Measurements from ENCODE around the gene STC2. TPM values are rescaled to one million over a fixed set of nuclear protein-coding genes. Genes with fewer than 3 reads are reported as not detected.

Gene STC2
- total RNA-seq, 4 donors from 2014 or later = 72.4 to 130 (median 78.1) TPM

- intact Hi-C loops (cut with DNase I) = no loop called here
- Histone ChIP-seq H3K4me3 (peak overlapping the region in 1 of 4 donors; percentile 3), H3K36me3 (no peaks in the 10 kb centered on the region), H3K9me3 (peaks cover 0 to 9% (median 4%) of the 10 kb centered on the region in 4 donors), H3K27me3 (no peaks in the 10 kb centered on the region), H3K4me1 (peaks cover 15 to 39% (median 34%) of the 10 kb centered on the region in 4 donors), H3K27ac (replicated peaks in 1 of 4) (peak overlapping the region; percentile 78 to 80 (median 80))
- TF ChIP-seq POLR2AphosphoS5 (IDR thresholded peaks at IDR 0.05) (no peak), POLR2A (IDR thresholded peaks at IDR 0.05; ENCODE audit: low read depth) (no peak), CTCF (IDR thresholded peaks at IDR 0.05) (no peak), EP300 (IDR thresholded peaks at IDR 0.05) (no peak)
- no peak for DNase-seq (ENCODE audit: extremely low spot score)
- 75% methylated on average over 5 of the region's 8 CpGs for WGBS
Observed at GRCh38 chr5:173310218-173310769, 17.9 kb downstream of the STC2 start.

GRCh38 chr5:173309731-173310130 is 18.5 kb downstream of the STC2 start:
- H3K27me3 ChIP-seq = no peaks in the 10 kb centered on the region
- no peak for TF ChIP-seq POLR2A (IDR thresholded peaks at IDR 0.05; ENCODE audit: low read depth)
- TF ChIP-seq EP300 (IDR thresholded peaks at IDR 0.05) = no peak
- no peak for TF ChIP-seq CTCF (IDR thresholded peaks at IDR 0.05)
- no peak for TF ChIP-seq POLR2AphosphoS5 (IDR thresholded peaks at IDR 0.05)
- H3K36me3 ChIP-seq = no peaks in the 10 kb centered on the region
- peaks cover 0 to 9% (median 4%) of the 10 kb centered on the region in 4 donors for H3K9me3 ChIP-seq
- no peak overlapping the region for H3K4me3 ChIP-seq
- H3K4me1 ChIP-seq = peaks cover 13 to 33% (median 30%) of the 10 kb centered on the region in 4 donors
- no peak for DNase-seq (ENCODE audit: extremely low spot score)
- intact Hi-C loops (cut with DNase I) = no loop called here
- peak overlapping the region in 1 of 4 donors; percentile 80 for H3K27ac ChIP-seq (replicated peaks in 1 of 4)
- 90% methylated on average over 4 of the region's 4 CpGs for WGBS

- H3K9me3 ChIP-seq = peaks cover 0 to 9% (median 4%) of the 10 kb centered on the region in 4 donors
- H3K4me1 ChIP-seq = peaks cover 13 to 29% (median 28%) of the 10 kb centered on the region in 4 donors
- no peak overlapping the region for H3K4me3 ChIP-seq
- no peaks in the 10 kb centered on the region for H3K27me3 ChIP-seq
- intact Hi-C loops (cut with DNase I) = no loop called here
- no peak for DNase-seq (ENCODE audit: extremely low spot score)
- no peak overlapping the region for H3K27ac ChIP-seq (replicated peaks in 1 of 4)
- no peaks in the 10 kb centered on the region for H3K36me3 ChIP-seq
- TF ChIP-seq POLR2AphosphoS5 (IDR thresholded peaks at IDR 0.05) (no peak), CTCF (IDR thresholded peaks at IDR 0.05) (no peak), EP300 (IDR thresholded peaks at IDR 0.05) (no peak), POLR2A (IDR thresholded peaks at IDR 0.05; ENCODE audit: low read depth) (no peak)
Observed at GRCh38 chr5:173308226-173308625, 20.0 kb downstream of the STC2 start.

GRCh38 chr5:173307695-173308094 is 20.5 kb downstream of the STC2 start:
- intact Hi-C loops (cut with DNase I) = no loop called here
- peaks cover 0 to 9% (median 4%) of the 10 kb centered on the region in 4 donors for H3K9me3 ChIP-seq
- no peak for DNase-seq (ENCODE audit: extremely low spot score)
- peaks cover 13 to 29% (median 28%) of the 10 kb centered on the region in 4 donors for H3K4me1 ChIP-seq
- H3K36me3 ChIP-seq = no peaks in the 10 kb centered on the region
- H3K4me3 ChIP-seq = no peak overlapping the region
- H3K27me3 ChIP-seq = no peaks in the 10 kb centered on the region
- no peak overlapping the region for H3K27ac ChIP-seq (replicated peaks in 1 of 4)
- no peak for TF ChIP-seq POLR2A (IDR thresholded peaks at IDR 0.05; ENCODE audit: low read depth)
- 82% methylated on average over 3 of the region's 3 CpGs for WGBS

GRCh38 chr5:173306695-173307094 is 21.5 kb downstream of the STC2 start:
- no peaks in the 10 kb centered on the region for H3K27me3 ChIP-seq
- intact Hi-C loops (cut with DNase I) = no loop called here
- peaks cover 13 to 26% (median 24%) of the 10 kb centered on the region in 4 donors for H3K4me1 ChIP-seq
- no peak for TF ChIP-seq EP300 (IDR thresholded peaks at IDR 0.05)
- TF ChIP-seq POLR2AphosphoS5 (IDR thresholded peaks at IDR 0.05) = no peak
- TF ChIP-seq POLR2A (IDR thresholded peaks at IDR 0.05; ENCODE audit: low read depth) = no peak
- no peak for TF ChIP-seq CTCF (IDR thresholded peaks at IDR 0.05)
- no peaks in the 10 kb centered on the region for H3K36me3 ChIP-seq
- H3K27ac ChIP-seq (replicated peaks in 1 of 4) = no peak overlapping the region
- WGBS = 76% methylated on average over 3 of the region's 3 CpGs
- no peak for DNase-seq (ENCODE audit: extremely low spot score)
- peaks cover 0 to 9% (median 4%) of the 10 kb centered on the region in 4 donors for H3K9me3 ChIP-seq
- no peak overlapping the region for H3K4me3 ChIP-seq

All from esophagus muscularis mucosa (tissue), 4 donors.